Bronchial smooth muscle cell (primary cell): Measurements from ENCODE around the gene SLC43A3. TPM values are rescaled to one million over a fixed set of nuclear protein-coding genes. Genes with fewer than 3 reads are reported as not detected.

Source experiments
- total RNA-seq: library from RNA; depleted of rRNA; stranded (reverse); fragments of >200 nt; gene quantifications from 2 replicates; pipeline ENCODE4 v1.2.1, GENCODE V29; 2014

SLC43A3 gene
- 13.1 and 20.6 TPM in 2 replicates for total RNA-seq

DNA sequence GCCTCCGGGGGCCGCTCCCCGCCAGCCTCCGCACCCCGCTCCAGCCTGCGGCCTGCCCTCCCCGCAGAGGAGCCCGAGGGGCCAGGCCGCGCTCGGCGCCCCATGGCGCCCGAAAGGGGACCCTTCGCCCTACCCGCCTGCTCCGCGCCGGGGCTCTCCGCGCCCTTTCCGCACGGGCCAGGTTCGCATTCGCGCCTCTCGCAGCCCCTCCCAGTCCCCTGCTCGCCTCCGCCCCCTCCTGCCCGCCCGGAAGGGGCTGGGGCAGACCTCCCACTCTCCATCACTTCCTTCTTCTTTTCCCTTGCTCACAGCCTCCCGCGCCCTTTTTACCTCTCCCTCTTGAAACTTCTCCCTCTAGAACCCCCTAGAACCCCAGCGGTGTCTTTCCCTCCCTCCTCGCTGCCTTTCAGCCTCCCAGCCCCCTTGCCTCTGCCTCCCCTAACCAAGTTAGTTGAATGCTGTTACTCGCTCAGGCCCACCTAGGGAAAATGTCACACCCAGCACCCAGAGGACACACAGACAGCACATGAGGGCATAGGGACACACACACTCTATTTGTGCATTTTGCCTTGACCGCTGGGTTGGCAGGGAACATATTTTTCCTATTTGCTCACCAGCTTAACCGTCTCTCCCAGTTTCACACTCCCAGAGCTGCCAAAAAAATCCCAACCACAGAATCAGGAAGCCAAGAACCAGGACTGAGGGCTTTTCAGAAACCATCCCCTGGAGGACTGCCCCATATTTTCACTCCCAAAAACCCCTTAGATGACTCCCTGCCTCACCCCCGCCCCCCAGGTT, at the start of gene SLC43A3:
SLC43A3 (minus strand) TSS at position 193 of the 798 bp plus-strand sequence. CDS start 949 bp downstream, outside the sequence.

GRCh38 chr11:57460022-57460757, 33.3 kb upstream of the SLC43A3 start, which contains the start of gene RTN4RL2:
Gene RTN4RL2 (plus strand): TSS chr11:57460528. CDS start chr11:57460866, 338 bp downstream.

DNA sequence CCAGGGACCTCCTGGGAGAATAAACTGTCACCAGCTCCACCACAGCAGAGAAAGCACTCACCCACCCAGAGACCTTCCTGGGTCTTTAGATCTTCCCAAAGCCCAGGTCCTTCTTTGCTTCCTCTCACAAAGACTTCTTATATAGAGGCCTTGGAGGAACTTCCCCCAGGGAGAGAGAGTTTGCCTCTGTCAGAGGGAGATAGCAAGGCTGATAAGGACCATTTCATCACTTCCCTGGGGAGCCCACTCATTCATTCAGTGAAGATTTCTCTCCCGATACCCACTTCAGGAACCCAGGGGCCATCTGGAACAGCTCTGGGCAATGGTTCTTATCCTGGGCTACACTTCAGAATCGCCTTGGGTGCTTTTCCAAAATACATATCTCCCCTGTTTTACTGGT, 36.4 kb downstream of the SLC43A3 start, which contains the start of gene PRG2:
PRG2 (minus strand) TSS at position 116 of the 400 bp plus-strand sequence. CDS start 706 bp downstream, outside the sequence.

GRCh38 chr11:57380975-57381374, 45.9 kb downstream of the SLC43A3 start, which contains the start of gene PRG3:
Gene PRG3 (minus strand): TSS chr11:57381150. CDS start chr11:57380708, 442 bp downstream.

Other genes with a start within 250 kb of the SLC43A3 start
- under 0.01 TPM in 1 of 2 replicates, not detected in the other for gene LRRC55, start 245.2 kb downstream of the SLC43A3 start, total RNA-seq
- not detected in 2 replicates for gene APLNR, start 189.9 kb downstream of the SLC43A3 start, total RNA-seq
- gene TNKS1BP1, start 102.2 kb downstream of the SLC43A3 start, total RNA-seq = 72.7 and 81.8 TPM in 2 replicates
- 44.9 and 59.9 TPM in 2 replicates for gene SSRP1, start 91.2 kb downstream of the SLC43A3 start, total RNA-seq
- gene P2RX3, start 88.8 kb downstream of the SLC43A3 start, total RNA-seq = not detected in 2 replicates
- gene PRG3, start 46.0 kb downstream of the SLC43A3 start, total RNA-seq = not detected in 2 replicates
- not detected in 2 replicates for gene PRG2, start 36.5 kb downstream of the SLC43A3 start, total RNA-seq
- gene RTN4RL2, start 33.4 kb upstream of the SLC43A3 start, total RNA-seq = under 0.01 TPM in 2 replicates
- 12.0 and 26.4 TPM in 2 replicates for gene SLC43A1, start 88.6 kb upstream of the SLC43A3 start, total RNA-seq
- gene TIMM10, start 103.6 kb upstream of the SLC43A3 start, total RNA-seq = 47.3 and 55.0 TPM in 2 replicates
- not detected in 2 replicates for gene SMTNL1, start 110.5 kb upstream of the SLC43A3 start, total RNA-seq
- gene UBE2L6, start 140.6 kb upstream of the SLC43A3 start, total RNA-seq = 63.2 and 73.2 TPM in 2 replicates
- 5.5 and 7.6 TPM in 2 replicates for gene SERPING1, start 170.6 kb upstream of the SLC43A3 start, total RNA-seq
- 2.2 and 4.7 TPM in 2 replicates for gene YPEL4, start 222.8 kb upstream of the SLC43A3 start, total RNA-seq
- 13.4 and 17.8 TPM in 2 replicates for gene CLP1, start 230.6 kb upstream of the SLC43A3 start, total RNA-seq
- gene ZDHHC5, start 241.0 kb upstream of the SLC43A3 start, total RNA-seq = 18.4 and 20.0 TPM in 2 replicates